B cell (primary cell): Measurements from ENCODE around the gene ITFG1. TPM values are rescaled to one million over a fixed set of nuclear protein-coding genes. Genes with fewer than 3 reads are reported as not detected.

Source experiments
- ATAC-seq: fragments of 200-7000 bp; cut with Tn5 transposase; one replicate; pipeline ENCODE4 v1.10.0; 2021; ENCODE audit warnings: low read depth, mild to moderate bottlenecking, moderate number of reproducible peaks, moderate library complexity
- CTCF ChIA-PET: fragments of 350-600 bp; sonication (Branson Sonifier 250); formaldehyde crosslinking; loops from one replicate; lab custom pipeline; 2021; ENCODE audit warnings: antibody characterized with exemption, inconsistent platforms; lab: Charles Lee
- POLR2A ChIA-PET: fragments of 350-600 bp; sonication (Branson Sonifier 250); formaldehyde crosslinking; loops from one replicate; lab custom pipeline; 2021; ENCODE audit warnings: antibody characterized with exemption; lab: Charles Lee
- DNase-seq: peaks from one replicate; pipeline ENCODE4 v3.0.0; 2013
- H2AFZ ChIP-seq: 2 replicates; pipeline ENCODE4 v1.6.1; 2012; ENCODE audit warnings: mild to moderate bottlenecking, low read depth, low read length; ENCODE audit not compliant: insufficient read depth, poor library complexity, severe bottlenecking
- H3K27ac ChIP-seq, 2 donors: 1 replicate in 1 of 2; 2 replicates in 1 of 2; pipeline ENCODE4 v1.5.1; 2012 to 2013; ENCODE audit warnings: low read length in 2 of 2, mild to moderate bottlenecking in 2 of 2, moderate library complexity in 1 of 2
- H3K27me3 ChIP-seq, 4 experiments: fragments of 200-600 bp in 1 of 4; sonication (generic) in 1 of 4; replicated peaks in 1 of 4; 1 replicate in 2 of 4; 2 replicates in 2 of 4; pipeline versions ENCODE4 v1.6.1 to v1.7.0; 2013 to 2016; ENCODE audit warnings: low read length in 3 of 4, mild to moderate bottlenecking in 2 of 4, mixed read lengths in 1 of 4, moderate library complexity in 1 of 4; ENCODE audit not compliant: insufficient read depth in 4 of 4, control insufficient read depth in 3 of 4; ENCODE audit errors: control extremely low read depth in 1 of 4
- H3K36me3 ChIP-seq, 2 experiments: replicated peaks in 1 of 2; 1 replicate in 1 of 2; 2 replicates in 1 of 2; pipeline versions ENCODE4 v1.6.1 to v1.7.1; 2013; ENCODE audit warnings: low read length in 1 of 2; ENCODE audit not compliant: insufficient read depth in 2 of 2, control insufficient read depth in 1 of 2; ENCODE audit errors: control extremely low read depth in 1 of 2, extremely low read depth in 1 of 2
- H3K4me1 ChIP-seq, 2 donors: fragments of 200-600 bp in 1 of 2; sonication (generic) in 1 of 2; 1 replicate in 1 of 2; 2 replicates in 1 of 2; pipeline versions ENCODE4 v1.5.1 to v1.6.1; 2013 to 2017; ENCODE audit warnings: low read length in 2 of 2; ENCODE audit not compliant: control insufficient read depth in 2 of 2, insufficient read depth in 2 of 2
- H3K4me2 ChIP-seq: replicated peaks from 2 replicates; pipeline ENCODE3; 2012; ENCODE audit warnings: mild to moderate bottlenecking, low read depth, low read length; ENCODE audit not compliant: poor library complexity, severe bottlenecking
- H3K4me3 ChIP-seq, 5 experiments: fragments of 200-600 bp in 1 of 5; sonication (generic) in 1 of 5; 1 replicate in 3 of 5; 2 replicates in 2 of 5; pipeline versions ENCODE4 v1.5.1 to v1.7.0; 2011 to 2016; ENCODE audit warnings: low read length in 4 of 5, mild to moderate bottlenecking in 4 of 5, low read depth in 2 of 5, control low read depth in 1 of 5, moderate library complexity in 1 of 5; ENCODE audit not compliant: insufficient read depth in 1 of 5; ENCODE audit errors: control extremely low read depth in 1 of 5, extremely low read depth in 1 of 5
- H3K79me2 ChIP-seq: fragments of 200-600 bp; sonication (generic); one replicate; pipeline ENCODE4 v1.6.0; 2016; ENCODE audit warnings: low read length; ENCODE audit not compliant: control insufficient read depth, insufficient read depth
- H3K9ac ChIP-seq: fragments of 200-600 bp; sonication (generic); 2 replicates; pipeline ENCODE4 v1.6.1; 2017; ENCODE audit warnings: mild to moderate bottlenecking, low read length, moderate library complexity
- H3K9me3 ChIP-seq, 3 donors: one replicate each; pipeline versions ENCODE4 v1.6.1 to v1.7.1; 2013; ENCODE audit warnings: low read length in 2 of 3; ENCODE audit not compliant: control insufficient read depth in 2 of 3, insufficient read depth in 1 of 3; ENCODE audit errors: control extremely low read depth in 1 of 3
- H4K20me1 ChIP-seq: 2 replicates; pipeline ENCODE4 v1.6.0; 2012; ENCODE audit warnings: mild to moderate bottlenecking, low read length; ENCODE audit not compliant: insufficient read depth, control insufficient read depth, poor library complexity, severe bottlenecking
- H3K27ac Mint-ChIP-seq: one replicate; pipeline ENCODE4 v1.8.0; 2021; ENCODE audit warnings: mixed read lengths
- H3K27me3 Mint-ChIP-seq: one replicate; pipeline ENCODE4 v1.8.0; 2021; ENCODE audit warnings: mixed read lengths
- H3K4me1 Mint-ChIP-seq: one replicate; pipeline ENCODE4 v1.8.0; 2021; ENCODE audit warnings: mixed read lengths
- H3K4me3 Mint-ChIP-seq: one replicate; pipeline ENCODE4 v1.8.0; 2021; ENCODE audit warnings: mixed read lengths
- H3K9me3 Mint-ChIP-seq: one replicate; pipeline ENCODE4 v1.8.0; 2022; ENCODE audit warnings: mixed read lengths; ENCODE audit not compliant: insufficient read depth
- EZH2 ChIP-seq: IDR thresholded peaks from 2 replicates; pipeline ENCODE4 v1.6.1; 2012; ENCODE audit warnings: borderline replicate concordance, low read depth, mild to moderate bottlenecking, moderate library complexity, low read length; ENCODE audit not compliant: insufficient read depth, poor library complexity, severe bottlenecking
- WGBS: methylation state at CpG from one replicate; pipeline ENCODE4 v1.1.5; 2013; ENCODE audit warnings: missing lambda C conversion rate; ENCODE audit not compliant: insufficient coverage; 5-methylcytosine and 5-hydroxymethylcytosine counted together
- intact Hi-C: fragments of 100-400 bp; cut with micrococcal nuclease; formaldehyde crosslinking; loops from one replicate; pipeline ENCODE4 v1.10.0; 2022
- polyA plus RNA-seq: library from polyadenylated mRNA; depleted of rRNA; stranded (reverse); fragments of >200 nt; gene quantifications from 2 replicates; pipeline ENCODE4 v1.2.3, GENCODE V29; 2012
- total RNA-seq, 2 donors: library from RNA; stranded (reverse); fragments of 120-200 nt in 1 of 2; gene quantifications; 1 replicate in 1 of 2; 2 replicates in 1 of 2; pipeline versions ENCODE4 v1.2.3 to v1.2.4, GENCODE V29; 2013 to 2022
- TF ChIP-seq, protein P1 (sequence below): fragments of 200-600 bp; IDR thresholded peaks from one replicate; pipeline ENCODE4 v1.8.0; 2022; ENCODE audit warnings: antibody characterized with exemption, mild to moderate bottlenecking

The ITFG1 gene
- total and polyA plus RNA-seq, 2 donors (not counting 1 experiment from before 2014, with no cell fraction given) = 9.7 to 40.4 TPM

DNA sequence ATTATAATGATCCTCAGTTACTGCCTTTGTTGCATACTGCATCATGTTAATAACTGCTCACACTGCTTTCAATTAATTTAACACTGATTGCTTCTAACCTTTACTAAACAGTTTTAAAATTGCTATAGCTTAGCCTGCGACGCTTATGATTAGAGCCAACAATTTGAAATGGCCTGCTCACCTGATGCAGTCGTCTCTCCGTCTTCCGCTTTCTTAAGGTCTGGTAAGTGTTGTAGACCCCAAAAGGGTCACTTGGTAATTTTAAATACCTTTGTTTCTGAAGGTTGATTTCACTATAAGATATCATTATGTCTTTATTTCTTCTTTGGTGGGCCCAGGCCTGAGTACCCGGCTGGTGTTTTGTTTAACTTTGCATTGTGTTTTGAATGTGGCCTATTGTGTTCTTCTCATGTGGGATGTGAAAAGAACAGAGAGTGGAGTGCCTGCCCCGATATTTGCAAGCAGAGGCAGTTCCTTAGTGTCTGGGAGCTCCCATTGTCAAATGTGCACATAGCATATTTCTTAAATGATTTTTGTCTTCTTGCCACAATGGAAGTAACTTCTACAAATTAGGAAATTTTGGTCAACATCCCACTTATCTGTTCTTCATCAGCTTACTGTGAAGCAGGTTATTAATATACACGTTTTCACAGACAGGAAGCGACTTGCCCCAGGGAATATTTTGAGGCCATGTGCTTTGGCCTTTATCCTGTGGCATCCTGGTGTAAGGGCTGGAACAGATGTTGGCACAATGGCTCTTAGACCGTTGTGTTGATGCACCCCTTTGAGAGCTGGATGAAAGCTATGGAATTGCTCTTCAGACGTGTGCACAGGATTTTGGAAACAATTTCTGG lies 3.1 kb upstream of the ITFG1 start:
- ChIA-PET POLR2A (interaction anchor here (0.5 kb wide), 1 partner anchor 55 kb away, joined by 3 read pairs; no protein-coding TSS in a partner anchor), CTCF (interaction anchor here (0.6 to 5.8 kb wide), 3 partner anchors 18 to 30 kb away, joined by 4 to 50 read pairs (median 5); no protein-coding TSS in a partner anchor)
- no peak for DNase-seq
- Histone ChIP-seq H2AFZ (no peak overlapping the region), H3K27me3 (no peaks in the 10 kb centered on the region), H3K4me2 (peak overlapping the region; percentile 79), H3K9ac (no peak overlapping the region), H4K20me1 (peaks cover 13% of the 10 kb centered on the region), H3K4me3 (no peak overlapping the region), H3K27ac (peak overlapping the region; percentile 8 to 60), H3K4me1 (peaks cover 40 to 55% of the 10 kb centered on the region in 2 donors), H3K9me3 (no peaks in the 10 kb centered on the region), H3K36me3 (peaks cover 2 to 4% of the 10 kb centered on the region in 2 experiments), H3K79me2 (peaks cover 89% of the 10 kb centered on the region)
- no peaks in the 10 kb centered on the region for H3K27me3 Mint-ChIP-seq
- peaks cover 78% of the 10 kb centered on the region for H3K4me1 Mint-ChIP-seq
- no peak for ATAC-seq
- 81% methylated on average over 5 of the region's 11 CpGs for WGBS
- intact Hi-C loops = loop anchor here (5.0 kb wide), 3 partner anchors 103 to 632 kb away; partner anchors contain the start of gene C16orf87
- no peaks in the 10 kb centered on the region for H3K9me3 Mint-ChIP-seq
- peak overlapping the region; percentile 98 for H3K4me3 Mint-ChIP-seq
- TF ChIP-seq, protein P1, sequence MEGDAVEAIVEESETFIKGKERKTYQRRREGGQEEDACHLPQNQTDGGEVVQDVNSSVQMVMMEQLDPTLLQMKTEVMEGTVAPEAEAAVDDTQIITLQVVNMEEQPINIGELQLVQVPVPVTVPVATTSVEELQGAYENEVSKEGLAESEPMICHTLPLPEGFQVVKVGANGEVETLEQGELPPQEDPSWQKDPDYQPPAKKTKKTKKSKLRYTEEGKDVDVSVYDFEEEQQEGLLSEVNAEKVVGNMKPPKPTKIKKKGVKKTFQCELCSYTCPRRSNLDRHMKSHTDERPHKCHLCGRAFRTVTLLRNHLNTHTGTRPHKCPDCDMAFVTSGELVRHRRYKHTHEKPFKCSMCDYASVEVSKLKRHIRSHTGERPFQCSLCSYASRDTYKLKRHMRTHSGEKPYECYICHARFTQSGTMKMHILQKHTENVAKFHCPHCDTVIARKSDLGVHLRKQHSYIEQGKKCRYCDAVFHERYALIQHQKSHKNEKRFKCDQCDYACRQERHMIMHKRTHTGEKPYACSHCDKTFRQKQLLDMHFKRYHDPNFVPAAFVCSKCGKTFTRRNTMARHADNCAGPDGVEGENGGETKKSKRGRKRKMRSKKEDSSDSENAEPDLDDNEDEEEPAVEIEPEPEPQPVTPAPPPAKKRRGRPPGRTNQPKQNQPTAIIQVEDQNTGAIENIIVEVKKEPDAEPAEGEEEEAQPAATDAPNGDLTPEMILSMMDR = no peak
- TF ChIP-seq EZH2 = no peak
- peak overlapping the region; percentile 7 for H3K27ac Mint-ChIP-seq
